ENCODE results near the gene LDLRAD2. TPM values are rescaled to one million over a fixed set of nuclear protein-coding genes. Genes with fewer than 3 reads are reported as not detected.

Gene LDLRAD2
- total and polyA plus RNA-seq, 2 of the 8 experiments (the other 6 are each of a cell fraction or from before 2014, with no cell fraction given): 0.48 to 0.74 TPM

DNA sequence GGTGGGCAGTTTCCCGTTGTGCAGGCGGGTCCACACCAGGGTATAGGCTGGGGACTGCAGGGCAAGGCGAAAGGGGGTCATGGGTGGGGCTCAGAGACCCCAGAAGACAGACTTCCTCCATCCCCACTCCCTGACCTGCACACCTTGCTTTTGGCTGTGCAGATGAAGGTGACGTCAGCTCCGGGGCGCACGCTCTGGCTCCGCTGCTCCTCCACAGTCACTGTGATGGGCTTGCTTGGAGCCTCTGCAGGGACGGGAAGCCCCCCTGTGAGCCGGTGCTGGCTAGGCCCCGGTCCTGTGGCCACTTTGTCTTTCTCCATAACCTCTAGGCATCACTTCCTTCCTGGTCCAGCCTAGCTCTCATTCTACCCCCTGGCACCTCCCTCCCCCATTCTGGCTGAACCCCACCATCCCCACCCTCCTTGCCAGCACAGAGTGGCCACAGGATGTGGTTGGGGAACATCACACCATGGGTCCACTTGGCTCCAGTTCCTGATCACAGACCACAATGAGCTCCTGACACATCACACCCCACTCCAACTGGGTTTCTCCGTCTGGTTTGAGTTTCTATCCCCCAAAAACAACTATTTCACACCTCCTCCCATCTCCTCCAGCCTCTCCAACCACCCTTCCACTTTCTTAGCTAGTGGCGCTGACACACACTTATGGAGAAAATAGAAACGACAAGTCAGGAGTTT lies 45.2 kb downstream of the LDLRAD2 start (continued):
- TF ChIP-seq, protein P1, sequence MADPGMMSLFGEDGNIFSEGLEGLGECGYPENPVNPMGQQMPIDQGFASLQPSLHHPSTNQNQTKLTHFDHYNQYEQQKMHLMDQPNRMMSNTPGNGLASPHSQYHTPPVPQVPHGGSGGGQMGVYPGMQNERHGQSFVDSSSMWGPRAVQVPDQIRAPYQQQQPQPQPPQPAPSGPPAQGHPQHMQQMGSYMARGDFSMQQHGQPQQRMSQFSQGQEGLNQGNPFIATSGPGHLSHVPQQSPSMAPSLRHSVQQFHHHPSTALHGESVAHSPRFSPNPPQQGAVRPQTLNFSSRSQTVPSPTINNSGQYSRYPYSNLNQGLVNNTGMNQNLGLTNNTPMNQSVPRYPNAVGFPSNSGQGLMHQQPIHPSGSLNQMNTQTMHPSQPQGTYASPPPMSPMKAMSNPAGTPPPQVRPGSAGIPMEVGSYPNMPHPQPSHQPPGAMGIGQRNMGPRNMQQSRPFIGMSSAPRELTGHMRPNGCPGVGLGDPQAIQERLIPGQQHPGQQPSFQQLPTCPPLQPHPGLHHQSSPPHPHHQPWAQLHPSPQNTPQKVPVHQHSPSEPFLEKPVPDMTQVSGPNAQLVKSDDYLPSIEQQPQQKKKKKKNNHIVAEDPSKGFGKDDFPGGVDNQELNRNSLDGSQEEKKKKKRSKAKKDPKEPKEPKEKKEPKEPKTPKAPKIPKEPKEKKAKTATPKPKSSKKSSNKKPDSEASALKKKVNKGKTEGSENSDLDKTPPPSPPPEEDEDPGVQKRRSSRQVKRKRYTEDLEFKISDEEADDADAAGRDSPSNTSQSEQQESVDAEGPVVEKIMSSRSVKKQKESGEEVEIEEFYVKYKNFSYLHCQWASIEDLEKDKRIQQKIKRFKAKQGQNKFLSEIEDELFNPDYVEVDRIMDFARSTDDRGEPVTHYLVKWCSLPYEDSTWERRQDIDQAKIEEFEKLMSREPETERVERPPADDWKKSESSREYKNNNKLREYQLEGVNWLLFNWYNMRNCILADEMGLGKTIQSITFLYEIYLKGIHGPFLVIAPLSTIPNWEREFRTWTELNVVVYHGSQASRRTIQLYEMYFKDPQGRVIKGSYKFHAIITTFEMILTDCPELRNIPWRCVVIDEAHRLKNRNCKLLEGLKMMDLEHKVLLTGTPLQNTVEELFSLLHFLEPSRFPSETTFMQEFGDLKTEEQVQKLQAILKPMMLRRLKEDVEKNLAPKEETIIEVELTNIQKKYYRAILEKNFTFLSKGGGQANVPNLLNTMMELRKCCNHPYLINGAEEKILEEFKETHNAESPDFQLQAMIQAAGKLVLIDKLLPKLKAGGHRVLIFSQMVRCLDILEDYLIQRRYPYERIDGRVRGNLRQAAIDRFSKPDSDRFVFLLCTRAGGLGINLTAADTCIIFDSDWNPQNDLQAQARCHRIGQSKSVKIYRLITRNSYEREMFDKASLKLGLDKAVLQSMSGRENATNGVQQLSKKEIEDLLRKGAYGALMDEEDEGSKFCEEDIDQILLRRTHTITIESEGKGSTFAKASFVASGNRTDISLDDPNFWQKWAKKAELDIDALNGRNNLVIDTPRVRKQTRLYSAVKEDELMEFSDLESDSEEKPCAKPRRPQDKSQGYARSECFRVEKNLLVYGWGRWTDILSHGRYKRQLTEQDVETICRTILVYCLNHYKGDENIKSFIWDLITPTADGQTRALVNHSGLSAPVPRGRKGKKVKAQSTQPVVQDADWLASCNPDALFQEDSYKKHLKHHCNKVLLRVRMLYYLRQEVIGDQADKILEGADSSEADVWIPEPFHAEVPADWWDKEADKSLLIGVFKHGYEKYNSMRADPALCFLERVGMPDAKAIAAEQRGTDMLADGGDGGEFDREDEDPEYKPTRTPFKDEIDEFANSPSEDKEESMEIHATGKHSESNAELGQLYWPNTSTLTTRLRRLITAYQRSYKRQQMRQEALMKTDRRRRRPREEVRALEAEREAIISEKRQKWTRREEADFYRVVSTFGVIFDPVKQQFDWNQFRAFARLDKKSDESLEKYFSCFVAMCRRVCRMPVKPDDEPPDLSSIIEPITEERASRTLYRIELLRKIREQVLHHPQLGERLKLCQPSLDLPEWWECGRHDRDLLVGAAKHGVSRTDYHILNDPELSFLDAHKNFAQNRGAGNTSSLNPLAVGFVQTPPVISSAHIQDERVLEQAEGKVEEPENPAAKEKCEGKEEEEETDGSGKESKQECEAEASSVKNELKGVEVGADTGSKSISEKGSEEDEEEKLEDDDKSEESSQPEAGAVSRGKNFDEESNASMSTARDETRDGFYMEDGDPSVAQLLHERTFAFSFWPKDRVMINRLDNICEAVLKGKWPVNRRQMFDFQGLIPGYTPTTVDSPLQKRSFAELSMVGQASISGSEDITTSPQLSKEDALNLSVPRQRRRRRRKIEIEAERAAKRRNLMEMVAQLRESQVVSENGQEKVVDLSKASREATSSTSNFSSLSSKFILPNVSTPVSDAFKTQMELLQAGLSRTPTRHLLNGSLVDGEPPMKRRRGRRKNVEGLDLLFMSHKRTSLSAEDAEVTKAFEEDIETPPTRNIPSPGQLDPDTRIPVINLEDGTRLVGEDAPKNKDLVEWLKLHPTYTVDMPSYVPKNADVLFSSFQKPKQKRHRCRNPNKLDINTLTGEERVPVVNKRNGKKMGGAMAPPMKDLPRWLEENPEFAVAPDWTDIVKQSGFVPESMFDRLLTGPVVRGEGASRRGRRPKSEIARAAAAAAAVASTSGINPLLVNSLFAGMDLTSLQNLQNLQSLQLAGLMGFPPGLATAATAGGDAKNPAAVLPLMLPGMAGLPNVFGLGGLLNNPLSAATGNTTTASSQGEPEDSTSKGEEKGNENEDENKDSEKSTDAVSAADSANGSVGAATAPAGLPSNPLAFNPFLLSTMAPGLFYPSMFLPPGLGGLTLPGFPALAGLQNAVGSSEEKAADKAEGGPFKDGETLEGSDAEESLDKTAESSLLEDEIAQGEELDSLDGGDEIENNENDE (IDR thresholded peaks at IDR 0.05; ENCODE audit: insufficient replicate concordance, low read length): no peak
- TF ChIP-seq CEBPB (IDR thresholded peaks at IDR 0.05; ENCODE audit: low read depth, low read length) (no peak), SP4 (IDR thresholded peaks at IDR 0.05; ENCODE audit: low read length) (no peak), EP300 (IDR thresholded peaks at IDR 0.05; ENCODE audit: borderline replicate concordance in 1 of 2, low read depth in 2 of 2, low read length in 2 of 2) (no peak), ASH2L (IDR thresholded peaks at IDR 0.05; ENCODE audit: low read length) (no peak), RNF2 (IDR thresholded peaks at IDR 0.05; ENCODE audit: borderline replicate concordance, low read depth, low read length, missing control alignments, poor library complexity, severe bottlenecking) (no peak), EZH2 (IDR thresholded peaks at IDR 0.05; ENCODE audit: low read depth, low read length, severe bottlenecking) (no peak), E2F6 (IDR thresholded peaks at IDR 0.05) (no peak)

Data from H1 (cell line).